ENCODE measurements around the gene RAB18. TPM values are rescaled to one million over a fixed set of nuclear protein-coding genes. Genes with fewer than 3 reads are reported as not detected.
"Not testable (repeated sequence)": the region's sequence is repeated elsewhere in the genome, so short reads cannot be mapped to it uniquely, and the experiment has no call there.

Gene RAB18
- total and polyA plus RNA-seq, 11 donors, result 28.4 to 145 (median 125) TPM

GRCh38 chr10:27457966-27458365 lies 46.1 kb upstream of the RAB18 start:
- ATAC-seq (no peak), DNase-seq (no peak)
- intact Hi-C loops (cut with DNase I), result loop anchor here in 1 of 10 donors (10.0 kb wide), 1 partner anchor 787 kb away; no protein-coding TSS in a partner anchor
- TF ChIP-seq POLR2A (IDR thresholded peaks at IDR 0.05) (no peak), CTCF (IDR thresholded peaks at IDR 0.05) (no peak)
- H3K36me3 ChIP-seq, result no peaks in the 10 kb centered on the region
- no peaks in the 10 kb centered on the region for H3K9me3 ChIP-seq
- H3K4me1 ChIP-seq, result no peaks in the 10 kb centered on the region
- H3K27me3 ChIP-seq, result peaks cover 0 to 27% (median 0%) of the 10 kb centered on the region in 9 donors
- 24 to 60% (median 42%) methylated on average over 2 of the region's 2 CpGs for WGBS, 4 donors
- no peak overlapping the region for H3K27ac ChIP-seq
- H3K4me3 ChIP-seq, result no peak overlapping the region

DNA sequence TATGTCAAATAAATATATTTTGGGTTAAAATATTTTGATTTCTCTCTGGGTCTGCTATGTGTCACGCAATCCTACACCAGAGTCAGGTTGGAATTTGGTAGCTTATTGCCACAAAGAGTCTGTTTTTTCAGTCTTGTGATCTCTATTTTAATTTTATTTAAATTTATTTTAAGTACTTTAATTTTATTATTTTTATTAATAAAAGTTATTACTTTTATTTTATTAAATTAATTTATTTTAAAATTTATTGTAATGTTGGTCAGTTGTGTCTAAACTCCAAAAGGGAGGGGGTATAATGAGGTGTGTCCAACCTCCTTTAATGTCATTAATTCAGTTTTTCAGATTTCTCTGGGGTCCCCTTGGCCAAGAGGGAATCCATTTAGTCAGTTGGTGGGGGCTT lies 42.8 kb upstream of the RAB18 start:
- intact Hi-C loops (cut with DNase I), result no loop called here
- no peak overlapping the region for H3K4me3 ChIP-seq
- no peak for TF ChIP-seq CTCF (IDR thresholded peaks at IDR 0.05)
- no peak for TF ChIP-seq POLR2A (IDR thresholded peaks at IDR 0.05)
- peaks cover 0 to 18% (median 0%) of the 10 kb centered on the region in 9 donors for H3K27me3 ChIP-seq
- WGBS, 4 donors, result 92 to 98% (median 96%) methylated on average over 1 of the region's 1 CpG
- H3K36me3 ChIP-seq, result no peaks in the 10 kb centered on the region
- H3K27ac ChIP-seq, result no peak overlapping the region
- H3K4me1 ChIP-seq, result peaks cover 0 to 11% (median 0%) of the 10 kb centered on the region in 12 donors
- ATAC-seq (no peak), DNase-seq (no peak)
- no peaks in the 10 kb centered on the region for H3K9me3 ChIP-seq

DNA sequence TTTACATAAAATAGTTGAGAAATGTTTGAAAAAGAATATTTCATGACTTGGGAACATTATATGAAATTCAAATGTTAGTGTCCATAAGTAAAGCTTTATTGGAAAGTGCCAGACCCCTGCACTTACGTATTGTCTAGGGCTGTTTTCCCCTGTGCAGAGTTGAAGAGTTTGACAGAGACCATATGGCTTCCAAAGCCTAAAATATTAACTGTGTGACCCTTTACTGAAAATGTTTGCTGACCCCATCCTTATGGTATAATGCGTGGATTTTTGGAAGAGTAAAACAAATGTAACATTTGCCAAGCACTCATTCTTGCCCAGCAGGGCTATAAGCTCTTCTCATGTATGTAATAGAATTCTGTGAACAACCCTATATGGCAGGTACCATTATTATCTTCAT lies 40.1 kb upstream of the RAB18 start:
- TF ChIP-seq CTCF (IDR thresholded peaks at IDR 0.05) (no peak), POLR2A (IDR thresholded peaks at IDR 0.05) (no peak)
- WGBS, 4 donors, result 44 to 78% (median 55%) methylated on average over 2 of the region's 2 CpGs
- Histone ChIP-seq H3K9me3 (no peaks in the 10 kb centered on the region), H3K27me3 (peaks cover 0 to 13% (median 0%) of the 10 kb centered on the region in 9 donors), H3K4me1 (peaks cover 0 to 11% (median 0%) of the 10 kb centered on the region in 12 donors), H3K27ac (no peak overlapping the region), H3K36me3 (no peaks in the 10 kb centered on the region), H3K4me3 (no peak overlapping the region)
- ATAC-seq (no peak), DNase-seq (no peak)
- intact Hi-C loops (cut with DNase I), result no loop called here

DNA sequence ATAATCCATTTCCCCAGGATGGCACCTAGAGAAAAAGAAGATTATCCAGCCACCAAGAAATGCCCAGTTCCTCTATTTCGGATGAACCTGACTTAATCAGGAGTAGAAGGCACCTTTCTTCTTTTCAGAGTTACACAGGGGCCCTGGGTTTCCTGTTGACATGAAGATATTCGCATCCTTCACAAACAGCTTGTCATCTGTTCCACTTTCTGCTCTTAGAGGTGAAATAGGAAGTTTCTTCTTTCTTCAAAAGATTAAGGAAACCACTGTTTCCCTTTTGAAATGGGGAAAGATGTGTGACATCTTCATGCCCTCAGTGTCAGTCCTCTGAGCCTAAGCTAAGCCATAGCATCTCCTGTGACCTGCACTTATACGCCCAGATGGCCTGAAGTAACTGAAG lies 39.1 kb upstream of the RAB18 start:
- H3K27ac ChIP-seq, result peak overlapping the region in 1 of 12 donors; percentile 37
- TF ChIP-seq POLR2A (IDR thresholded peaks at IDR 0.05), result no peak
- TF ChIP-seq CTCF (IDR thresholded peaks at IDR 0.05), result no peak
- ATAC-seq (peak in 1 of 4 donors; percentile 36), DNase-seq (no peak)
- H3K9me3 ChIP-seq, result no peaks in the 10 kb centered on the region
- peaks cover 0 to 13% (median 0%) of the 10 kb centered on the region in 9 donors for H3K27me3 ChIP-seq
- WGBS, 4 donors, result 62 to 80% (median 75%) methylated on average over 3 of the region's 3 CpGs
- peaks cover 0 to 11% (median 0%) of the 10 kb centered on the region in 12 donors for H3K4me1 ChIP-seq
- no peaks in the 10 kb centered on the region for H3K36me3 ChIP-seq
- H3K4me3 ChIP-seq, result no peak overlapping the region
- intact Hi-C loops (cut with DNase I), result no loop called here

- peaks cover 0 to 11% (median 0%) of the 10 kb centered on the region in 12 donors for H3K4me1 ChIP-seq
- DNase-seq; H3K27ac ChIP-seq; H3K9me3 ChIP-seq; intact Hi-C loops (cut with DNase I); H3K36me3 ChIP-seq; H3K4me3 ChIP-seq; ATAC-seq; H3K27me3 ChIP-seq: not testable (repeated sequence)
- 81 to 89% (median 87%) methylated on average over 8 to 9 of the region's 9 CpGs for WGBS, 4 donors
Observed at GRCh38 chr10:27465596-27465995, 38.5 kb upstream of the RAB18 start.
